ENCODE measurements around the gene KCNK3.
"Not testable (repeated sequence)": the region's sequence is repeated elsewhere in the genome, so short reads cannot be mapped to it uniquely, and the experiment has no call there.

The KCNK3 gene

DNA sequence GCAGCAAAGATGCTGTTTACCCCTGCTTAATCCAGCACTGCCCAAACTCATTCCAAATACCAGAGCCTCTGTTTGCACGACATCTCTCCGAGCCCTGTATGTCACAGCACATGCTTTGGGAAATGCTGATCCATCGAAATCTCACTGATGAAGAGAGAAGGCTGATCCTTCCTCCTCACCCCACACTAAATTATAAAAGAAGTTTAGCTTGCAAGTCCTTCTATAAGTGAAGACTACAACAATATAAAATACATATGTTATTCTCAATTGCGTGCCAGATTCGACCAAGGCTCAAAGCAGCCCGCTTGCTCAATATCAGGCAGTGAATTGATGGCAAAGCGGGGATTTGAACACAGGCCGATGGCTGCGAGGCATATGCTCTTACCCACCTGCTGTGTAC is 40.9 kb downstream of the KCNK3 start:
- DNase-seq, result no peak

DNA sequence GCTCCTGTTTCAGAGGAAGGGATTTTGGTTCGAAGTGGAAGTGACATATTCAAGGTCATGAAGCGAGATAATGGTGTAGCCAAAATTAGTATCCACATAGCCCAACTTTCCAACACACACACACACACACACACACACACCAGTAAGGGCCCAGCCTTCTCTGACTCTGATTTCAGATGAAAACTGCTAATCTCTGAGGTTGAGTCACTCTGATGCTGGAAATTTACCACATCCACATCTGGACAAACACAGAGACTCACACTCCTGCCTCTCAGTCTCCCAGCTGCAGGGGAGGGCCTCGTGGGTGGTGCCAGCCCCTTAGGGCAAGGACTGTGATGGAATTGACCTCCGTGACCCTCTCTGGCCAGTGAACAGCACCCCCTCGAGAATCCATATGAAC is 42.6 kb downstream of the KCNK3 start:
- no peak for DNase-seq

DNA sequence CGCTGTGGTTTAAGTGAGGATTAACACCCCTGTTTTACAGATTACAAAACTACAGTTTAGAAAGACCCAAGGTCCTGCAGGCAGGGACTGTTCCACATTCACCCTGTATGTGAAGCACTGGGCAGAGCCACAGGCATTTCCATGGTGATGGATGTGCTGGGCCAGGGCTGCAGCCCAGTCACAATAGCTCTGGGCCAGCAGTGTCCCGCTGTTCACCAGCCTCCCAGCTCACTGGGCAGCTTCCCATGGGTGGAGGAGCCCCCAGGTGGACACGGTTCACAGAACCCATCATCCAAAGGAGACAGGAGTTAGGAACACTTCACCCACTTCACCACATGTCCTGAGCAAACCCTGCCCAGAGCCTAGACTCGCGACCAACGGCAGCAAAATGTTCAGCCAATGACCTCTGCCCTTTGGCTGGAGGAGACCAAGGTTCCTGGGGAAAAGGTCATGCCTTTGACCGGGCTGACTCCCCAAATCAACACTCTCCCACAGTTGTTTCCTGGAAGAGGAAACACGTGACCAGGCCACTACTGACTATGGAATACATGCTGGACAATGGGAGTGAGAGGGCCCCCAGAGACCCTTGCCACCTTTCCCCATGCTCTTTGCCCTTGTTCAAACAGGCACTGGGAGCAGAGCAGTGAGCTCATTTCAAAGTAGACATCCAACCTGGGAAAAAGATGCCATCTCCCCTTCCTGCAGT is 43.5 kb downstream of the KCNK3 start:
- no peak for DNase-seq

DNA sequence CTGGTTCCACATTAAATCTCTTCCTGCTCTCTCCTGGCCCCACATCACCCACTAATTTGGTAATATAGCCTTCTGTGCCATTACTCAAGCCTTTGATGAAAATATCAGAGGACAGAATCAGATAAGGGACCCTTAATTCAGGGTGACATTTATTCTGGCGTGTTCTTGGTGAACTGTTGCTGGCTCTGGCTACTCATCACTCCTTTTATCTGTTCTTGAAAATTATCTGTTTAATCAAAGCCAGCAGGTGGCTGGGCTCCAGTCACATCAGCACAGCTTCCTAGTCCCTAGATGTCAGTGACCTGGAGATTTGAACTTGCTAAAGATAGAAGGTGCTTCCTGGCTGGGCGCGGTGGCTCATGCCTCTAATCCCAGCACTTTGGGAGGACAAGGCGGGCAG is 44.7 kb downstream of the KCNK3 start:
- no peak for DNase-seq

DNA sequence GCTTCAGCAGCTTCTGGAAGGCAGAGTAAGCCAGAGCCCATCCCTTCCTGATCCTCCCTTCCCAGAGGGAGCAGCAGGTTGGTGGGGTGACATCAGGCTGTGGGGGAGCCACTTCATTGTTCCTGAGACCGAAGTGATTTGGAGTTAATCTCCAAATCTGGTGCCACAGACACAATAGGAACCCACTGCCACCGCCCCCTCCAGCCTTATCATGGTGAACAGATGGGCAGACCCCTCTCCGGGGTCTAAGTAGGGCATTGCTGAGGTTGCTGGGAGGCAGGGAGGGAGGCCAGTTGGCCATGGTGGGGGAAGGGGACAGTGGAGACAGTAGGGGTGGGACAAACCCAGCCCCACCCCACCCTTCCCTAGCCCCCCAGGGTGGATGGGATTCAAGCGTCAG is 46.0 kb downstream of the KCNK3 start:
- no peak for DNase-seq

DNA sequence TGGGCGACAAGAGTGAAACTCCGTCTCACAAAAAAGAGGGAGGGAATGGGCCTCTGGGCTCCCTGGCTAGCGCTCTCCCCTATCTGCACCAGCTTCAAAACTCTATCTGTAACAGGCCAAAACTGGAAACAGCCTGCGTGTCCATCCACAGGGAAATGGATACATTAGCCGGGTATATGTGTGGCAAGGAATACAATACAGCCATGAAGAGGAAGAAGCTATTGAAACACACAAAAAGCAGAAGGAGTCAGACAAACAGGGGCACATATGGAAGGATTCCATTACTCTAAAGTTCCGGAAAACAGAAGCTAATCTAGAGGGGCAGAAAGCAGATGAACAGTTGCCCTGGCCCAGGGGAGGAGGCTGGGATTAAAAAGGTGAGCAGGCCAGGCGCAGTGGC is 47.0 kb downstream of the KCNK3 start:
- no peak for DNase-seq

DNA sequence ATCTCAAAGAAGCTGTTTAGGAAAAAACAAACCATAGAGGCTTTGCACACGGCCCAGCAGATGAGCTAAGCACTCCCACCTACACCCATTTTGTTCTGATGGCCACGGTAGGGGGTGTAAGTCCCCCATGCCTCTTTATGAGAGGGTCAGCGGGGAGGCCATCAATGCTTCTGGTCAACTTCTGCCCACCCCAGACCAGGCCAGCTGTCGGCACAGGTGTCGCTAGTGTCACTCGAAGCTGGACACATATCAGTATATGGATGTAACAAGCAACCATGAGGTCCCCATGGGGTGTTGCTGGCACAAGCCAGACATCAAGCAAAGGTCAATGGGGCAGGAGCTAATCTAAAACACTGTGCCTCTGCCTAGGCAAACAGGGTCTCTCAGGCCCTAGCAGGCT is 47.8 kb downstream of the KCNK3 start:
- no peak for DNase-seq

DNA sequence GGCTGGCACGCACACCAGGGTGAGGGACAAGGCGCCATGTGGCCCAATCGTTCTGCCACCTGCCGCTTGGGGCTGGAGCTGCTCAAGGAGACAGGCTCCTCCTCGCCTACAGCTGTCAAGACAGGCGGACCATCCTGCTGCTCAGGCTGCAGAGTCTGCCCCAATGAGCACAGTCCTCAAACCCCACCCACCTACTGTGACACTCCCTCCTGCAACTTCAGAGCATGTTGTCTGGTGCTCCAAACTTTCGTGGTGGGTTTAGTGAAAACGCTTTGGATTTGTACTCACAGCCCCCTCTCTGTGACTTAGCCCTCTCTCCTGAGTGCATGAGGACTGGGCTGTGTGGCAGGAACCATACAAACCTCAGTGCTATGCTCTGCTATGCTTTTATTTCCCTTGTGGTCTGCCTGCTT is 48.4 kb downstream of the KCNK3 start:
- peak; percentile 88 for DNase-seq

DNA sequence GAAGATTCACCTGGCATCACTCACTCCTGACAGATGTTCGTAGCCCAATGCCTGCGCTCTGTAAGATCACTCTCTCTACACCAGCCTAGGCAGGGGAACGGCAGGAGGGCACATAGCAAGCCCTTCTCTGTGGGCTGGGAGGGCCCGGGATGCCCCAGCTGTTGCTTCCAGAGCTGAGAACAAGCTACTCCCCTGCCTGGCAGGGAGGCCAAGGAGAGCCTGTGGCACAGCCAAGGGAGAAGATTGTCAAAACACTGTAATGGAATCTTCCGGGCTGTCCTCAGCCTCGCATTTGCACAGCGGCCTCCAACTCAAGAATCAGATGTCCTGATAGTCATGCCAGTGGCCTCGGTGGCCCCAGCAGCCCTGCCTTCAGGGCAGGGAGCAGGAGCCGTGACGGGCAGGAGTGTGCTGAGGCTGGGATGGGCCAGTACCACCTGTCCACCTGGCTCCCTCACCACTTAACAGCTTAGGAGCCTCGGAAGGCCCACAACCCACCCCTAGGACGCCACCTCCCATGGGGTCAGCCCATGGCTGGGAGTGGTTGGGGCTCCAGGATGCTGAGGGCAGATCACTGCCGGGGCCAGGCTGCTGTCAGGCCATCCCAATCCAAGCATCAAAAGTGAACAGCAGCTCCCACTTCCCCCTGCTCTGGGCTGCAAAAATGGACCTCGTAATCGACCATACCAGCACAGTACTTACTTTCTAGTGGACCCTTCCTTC is 49.7 kb downstream of the KCNK3 start:
- no peak for DNase-seq

DNA sequence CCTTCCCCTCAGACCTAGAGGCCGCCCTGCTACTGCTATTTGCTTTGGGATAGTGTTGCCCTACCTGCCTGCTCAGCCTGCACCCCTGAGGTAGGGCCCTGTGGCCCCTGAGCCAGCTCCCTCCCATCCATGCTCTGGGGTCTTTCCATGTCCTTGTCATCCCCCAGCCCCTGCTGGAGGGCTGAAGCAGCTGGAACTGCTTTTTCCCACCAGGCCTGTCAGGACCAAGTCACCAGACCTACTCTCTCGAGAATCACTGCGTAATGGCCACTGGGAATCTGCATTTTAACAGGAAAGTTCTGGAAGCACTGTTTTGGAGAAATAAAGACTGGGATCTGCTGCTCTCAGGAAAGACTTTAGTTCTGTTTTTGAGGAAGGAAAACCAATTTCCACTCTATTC is 51.3 kb downstream of the KCNK3 start:
- DNase-seq, result no peak

DNA sequence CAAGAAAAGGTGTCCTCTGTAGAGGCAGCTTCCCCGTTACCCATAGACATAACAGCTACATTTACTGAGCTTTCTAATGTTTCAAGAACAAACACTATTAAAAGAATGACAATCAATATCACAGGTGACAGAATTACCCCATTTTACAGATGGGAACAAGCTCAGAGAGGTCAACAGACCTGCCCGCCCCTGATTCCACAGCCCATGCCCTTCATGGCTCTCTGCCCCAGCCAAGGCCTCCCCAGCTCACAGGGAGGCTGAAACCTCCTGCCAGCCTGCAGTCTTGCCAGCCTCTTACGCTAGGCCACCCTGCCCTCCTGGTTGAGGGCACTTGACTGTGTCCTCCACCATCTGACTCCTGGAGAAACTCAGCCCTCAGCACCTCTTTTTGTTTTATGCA is 52.4 kb downstream of the KCNK3 start:
- no peak for DNase-seq

DNA sequence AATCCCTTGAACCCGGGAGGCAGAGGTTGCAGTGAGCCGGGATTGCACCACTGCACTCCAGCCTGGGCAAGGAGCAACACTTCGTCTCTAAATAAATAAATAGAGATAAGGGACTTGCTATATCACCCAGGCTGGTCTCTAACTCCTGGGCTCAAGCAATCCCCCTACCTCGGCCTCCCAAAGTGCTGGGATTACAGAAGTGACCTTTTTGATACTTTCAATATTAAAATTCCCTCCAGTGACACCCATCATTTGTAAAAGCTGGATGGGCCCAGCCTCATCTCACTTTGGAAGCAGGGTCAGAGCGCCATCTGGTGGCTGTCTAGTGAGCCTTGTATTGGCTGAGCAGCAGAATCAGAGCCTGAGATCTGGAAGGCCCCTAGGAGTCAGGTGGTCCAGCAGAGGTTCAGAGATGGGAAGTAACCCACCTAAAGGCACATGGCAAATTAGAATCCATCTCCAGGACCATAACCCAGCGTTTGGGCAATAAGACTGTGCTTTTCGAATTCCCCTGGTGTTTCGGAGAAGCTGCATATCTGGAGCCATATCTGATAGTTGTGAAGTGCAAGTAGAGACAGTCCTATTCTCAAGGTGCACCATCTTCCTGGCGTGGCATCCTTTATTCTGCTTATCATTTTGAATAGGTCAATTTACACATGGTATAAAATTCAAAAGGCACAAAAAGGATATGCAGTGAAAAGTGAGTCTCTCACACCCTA is 53.2 kb downstream of the KCNK3 start:
- peak; percentile 88 for DNase-seq

DNA sequence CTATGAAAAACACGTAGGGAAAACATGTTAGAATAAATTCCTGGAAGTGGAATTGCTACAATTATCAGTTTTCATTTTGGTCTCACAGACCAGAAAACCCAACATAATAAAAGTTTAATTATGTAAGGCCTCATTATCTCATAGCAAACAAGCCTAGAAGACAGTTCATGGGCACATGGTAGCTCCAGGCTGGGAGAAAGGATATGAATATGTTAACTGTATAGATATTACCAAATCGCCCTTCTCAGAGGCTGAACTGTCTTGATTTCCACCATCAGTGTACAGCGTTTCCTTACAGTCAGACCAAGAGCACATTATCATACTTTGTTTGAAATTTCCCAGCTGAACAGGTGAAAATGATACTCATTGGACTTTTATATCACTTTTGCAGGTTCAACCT is 54.4 kb downstream of the KCNK3 start:
- no peak for DNase-seq

DNA sequence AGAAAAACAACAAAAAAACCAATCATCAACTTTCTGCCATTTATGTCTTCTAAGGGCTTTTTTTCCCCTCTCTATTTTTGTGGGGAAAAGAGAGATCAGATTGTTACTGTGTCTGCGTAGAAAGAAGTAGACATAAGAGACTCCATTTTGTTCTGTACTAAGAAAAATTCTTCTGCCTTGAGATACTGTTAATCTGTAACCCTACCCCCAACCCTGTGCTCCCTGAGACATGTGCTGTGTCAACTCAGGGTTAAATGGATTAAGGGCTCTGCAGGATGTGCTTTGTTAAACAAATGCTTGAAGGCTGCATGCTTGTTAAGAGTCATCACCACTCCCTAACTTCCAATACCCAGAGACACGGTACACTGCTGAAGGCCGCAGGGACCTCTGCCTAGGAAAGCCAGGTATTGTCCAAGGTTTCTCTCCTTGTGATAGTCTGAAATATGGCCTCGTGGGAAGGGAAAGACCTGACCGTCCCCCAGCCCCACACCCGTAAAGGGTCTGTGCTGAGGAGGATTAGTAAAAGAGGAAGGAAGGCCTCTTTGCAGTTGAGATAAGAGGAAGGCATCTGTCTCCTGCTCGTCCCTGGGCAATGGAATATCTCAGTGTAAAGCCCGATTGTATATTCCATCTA is 57.4 kb downstream of the KCNK3 start:
- not testable (repeated sequence) for DNase-seq

DNA sequence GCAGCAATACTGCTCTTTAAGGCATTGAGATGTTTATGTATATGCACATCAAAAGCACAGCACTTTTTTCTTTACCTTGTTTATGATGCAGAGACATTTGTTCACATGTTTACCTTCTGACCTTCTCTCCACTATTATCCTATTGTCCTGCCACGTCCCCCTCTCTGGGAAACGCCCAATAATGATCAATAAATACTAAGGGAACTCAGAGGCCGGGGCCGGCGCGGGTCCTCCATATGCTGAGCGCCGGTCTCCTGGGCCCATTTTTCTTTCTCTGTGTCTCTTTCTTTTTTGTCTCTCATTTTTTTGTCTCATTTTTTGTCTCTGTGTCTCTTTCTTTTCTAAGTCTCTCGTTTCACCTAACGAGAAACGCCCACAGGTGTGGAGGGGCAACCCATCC is 57.9 kb downstream of the KCNK3 start:
- not testable (repeated sequence) for DNase-seq

DNA sequence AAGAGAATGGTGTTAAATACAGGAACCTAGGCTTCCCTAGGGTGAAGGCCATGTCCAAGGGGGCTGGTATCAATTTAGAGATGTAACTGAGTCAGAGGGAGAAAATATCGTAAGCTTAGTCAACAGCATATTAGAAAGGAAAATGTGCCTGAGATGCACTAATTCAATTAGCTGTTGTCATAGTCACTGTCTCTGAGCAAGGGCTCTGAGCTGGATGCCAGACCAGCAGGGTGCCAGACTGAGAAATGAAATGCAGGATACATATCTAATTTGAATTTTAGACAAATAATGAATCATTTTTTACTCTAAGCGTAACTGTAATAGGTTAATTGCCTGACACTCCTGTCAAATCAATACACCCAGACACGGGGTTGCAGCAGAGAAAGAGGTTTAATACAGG is 60.1 kb downstream of the KCNK3 start:
- no peak for DNase-seq

DNA sequence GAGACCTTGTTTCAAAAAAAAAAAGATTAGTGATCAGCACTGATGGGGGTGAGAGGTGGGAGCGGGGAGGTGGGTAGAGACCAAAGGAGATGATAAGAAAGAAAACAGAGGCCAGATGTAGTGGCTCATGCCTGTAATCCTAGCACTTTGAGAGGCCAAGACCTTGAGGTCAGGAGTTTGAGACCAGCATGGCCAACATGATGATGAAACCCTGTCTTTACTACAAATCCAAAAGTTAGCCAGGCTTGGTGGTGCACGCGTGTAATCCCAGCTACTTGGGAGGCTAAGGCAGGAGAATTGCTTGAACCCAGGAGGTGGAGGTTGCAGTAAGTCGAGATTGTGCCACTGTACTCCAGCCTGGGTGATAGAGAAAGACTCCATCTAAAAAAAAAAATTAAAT is 62.0 kb downstream of the KCNK3 start:
- DNase-seq, result no peak

DNA sequence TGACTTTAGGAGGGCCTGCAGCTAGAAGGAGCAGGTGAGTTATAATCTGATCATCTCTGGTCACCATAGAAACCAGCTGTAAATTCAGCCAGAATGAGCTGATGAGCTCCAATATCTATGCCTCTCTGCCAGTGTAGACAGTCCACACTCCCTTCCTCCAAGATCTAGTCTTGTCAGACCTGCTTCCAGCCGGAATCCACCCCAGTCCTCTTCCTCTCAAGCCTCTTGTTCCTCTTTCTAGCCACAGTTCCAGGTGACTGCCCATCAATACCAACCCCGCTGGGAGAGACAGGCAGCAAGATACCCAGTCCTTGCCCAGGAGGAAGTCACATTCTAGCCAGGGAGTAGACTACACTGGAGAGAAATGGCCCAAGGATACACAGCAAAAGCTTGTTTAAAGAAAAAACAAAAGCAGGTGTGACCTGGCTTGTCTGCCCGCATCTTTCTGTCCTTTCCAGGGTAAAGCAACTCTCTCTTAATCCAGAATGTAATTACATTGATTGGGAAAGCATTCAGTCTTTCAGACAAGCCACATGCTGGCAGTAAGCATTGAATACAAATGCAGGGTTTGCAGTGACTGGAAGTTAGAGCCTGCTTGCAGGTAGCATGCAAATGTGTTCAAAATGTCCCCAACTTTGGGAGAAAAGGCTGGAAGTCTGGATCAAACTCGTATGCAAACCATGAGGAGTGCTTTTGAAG is 62.6 kb downstream of the KCNK3 start:
- DNase-seq, result no peak

DNA sequence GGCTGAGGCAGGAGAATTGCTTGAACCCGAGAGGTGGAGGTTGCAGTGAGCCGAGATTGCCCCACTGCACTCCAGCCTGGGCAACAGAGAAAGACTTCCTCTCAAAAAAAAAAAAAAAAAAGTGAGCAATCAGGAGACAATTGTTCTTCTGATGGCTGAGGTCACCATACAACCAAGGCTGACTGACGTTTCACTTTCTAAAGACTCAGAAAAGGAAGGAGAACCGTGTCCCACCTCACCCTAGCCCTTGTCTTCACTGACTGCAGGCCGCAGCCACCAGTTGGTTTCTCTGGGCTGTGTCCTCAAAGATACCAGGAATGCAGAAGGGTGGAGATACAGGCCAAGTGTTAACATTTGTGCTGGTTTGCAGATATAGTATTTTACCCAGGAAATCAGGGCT is 63.8 kb downstream of the KCNK3 start:
- DNase-seq, result no peak

DNA sequence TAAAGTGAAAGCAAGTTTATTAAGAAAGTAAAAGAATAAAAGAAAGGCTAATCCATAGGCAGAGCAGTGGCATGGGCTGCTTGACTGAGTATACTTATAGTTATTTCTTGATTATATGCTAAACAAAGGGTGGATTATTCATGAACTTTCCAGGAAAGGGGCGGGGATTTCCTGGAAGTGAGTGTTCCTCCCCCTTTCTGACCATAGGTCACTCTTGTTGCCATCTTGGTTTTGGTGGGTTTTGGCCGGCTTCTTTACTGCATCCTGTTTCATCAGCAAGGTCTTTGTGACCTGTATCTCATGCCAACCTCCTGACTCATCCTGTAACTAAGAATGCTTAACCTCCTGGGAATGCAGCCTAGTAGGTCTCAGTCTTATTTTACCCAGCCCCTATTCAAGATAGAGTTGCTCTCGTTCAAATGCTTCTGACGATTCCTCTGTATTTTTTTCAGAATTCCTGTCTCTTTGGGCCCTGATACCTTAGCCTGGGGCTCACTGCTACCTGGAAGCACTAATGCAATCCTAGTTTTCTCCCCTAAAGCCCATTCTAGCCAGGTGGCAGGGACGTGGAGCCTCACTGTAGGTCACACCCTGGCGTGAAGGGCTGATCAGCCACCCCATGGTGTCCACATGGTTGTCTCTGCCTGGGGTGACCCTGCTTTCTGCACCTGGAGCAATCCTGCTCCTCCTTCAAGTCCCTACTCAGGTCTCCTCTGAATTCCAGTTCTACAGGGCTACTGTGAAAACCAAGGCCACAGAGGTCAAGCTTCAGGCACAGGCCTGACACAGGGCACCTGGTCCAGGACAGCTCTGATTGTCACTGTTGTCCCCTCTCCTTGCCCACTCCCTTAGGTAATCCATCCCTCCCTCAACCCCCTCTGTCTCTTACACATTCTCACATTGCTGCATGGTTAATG is 65.6 kb downstream of the KCNK3 start:
- DNase-seq, result peak; percentile 35

DNA sequence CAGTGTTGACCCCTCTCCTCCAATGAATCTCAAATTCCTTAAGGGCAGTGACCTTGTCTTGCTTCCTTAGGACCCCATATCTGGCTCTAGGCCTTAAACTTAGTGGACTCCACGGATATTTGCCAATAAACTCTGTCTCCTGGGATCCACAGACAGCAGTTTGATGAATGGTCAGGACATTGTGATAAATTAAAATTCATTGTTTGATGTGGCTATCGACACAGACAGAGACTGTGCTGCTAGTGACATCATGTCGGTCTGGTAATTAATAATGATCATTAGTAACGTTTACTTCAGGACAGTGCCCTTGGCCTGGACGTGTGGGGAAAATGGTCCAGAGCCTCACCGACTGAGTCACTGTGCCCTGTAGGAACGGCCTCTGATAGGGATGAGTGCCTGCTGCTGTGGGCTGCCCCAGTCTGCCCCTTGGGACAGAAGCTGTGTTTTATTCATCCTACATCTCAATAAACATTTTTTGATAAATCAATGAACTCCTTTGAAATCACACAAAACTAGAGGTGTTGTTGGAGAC is 66.3 kb downstream of the KCNK3 start:
- no peak for DNase-seq

DNA sequence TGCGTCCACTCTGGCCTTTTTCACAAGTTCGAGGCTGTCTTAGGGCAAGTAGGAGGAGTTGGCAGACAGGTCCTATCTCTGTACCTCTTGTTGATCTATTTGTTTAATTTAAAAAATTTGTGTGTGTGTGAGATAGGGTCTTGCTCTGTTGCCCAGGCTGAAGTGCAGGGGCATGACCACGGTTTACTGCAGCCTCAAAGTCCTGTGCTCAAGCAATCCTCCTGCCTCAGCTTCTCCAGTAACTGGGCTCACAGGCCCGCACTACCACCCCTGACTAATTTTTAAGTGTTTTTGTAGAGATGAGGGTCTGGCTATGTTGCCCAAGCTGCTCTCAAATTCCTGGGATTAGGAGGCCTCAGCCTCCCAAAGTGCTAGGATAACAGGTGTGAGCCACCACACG is 67.3 kb downstream of the KCNK3 start:
- no peak for DNase-seq
